Osteocyte (in vitro differentiated cells): ENCODE measurements around the gene USP14. TPM values are rescaled to one million over a fixed set of nuclear protein-coding genes. Genes with fewer than 3 reads are reported as not detected.

Experiments
- DNase-seq: peaks from one replicate; pipeline ENCODE4 v3.0.0; 2021; ENCODE audit warnings: mixed read lengths; ENCODE audit not compliant: unreplicated experiment; ENCODE audit errors: extremely low spot score
- H3K27ac Mint-ChIP-seq: one replicate; pipeline ENCODE4 v1.8.0; 2021; ENCODE audit warnings: mild to moderate bottlenecking, mixed read lengths; ENCODE audit not compliant: unreplicated experiment
- H3K27me3 Mint-ChIP-seq: one replicate; pipeline ENCODE4 v1.8.0; 2021; ENCODE audit warnings: mixed read lengths; ENCODE audit not compliant: unreplicated experiment
- H3K36me3 Mint-ChIP-seq: one replicate; pipeline ENCODE4 v1.8.0; 2021; ENCODE audit warnings: mixed read lengths; ENCODE audit not compliant: unreplicated experiment
- H3K4me1 Mint-ChIP-seq: one replicate; pipeline ENCODE4 v1.8.0; 2021; ENCODE audit warnings: mixed read lengths; ENCODE audit not compliant: unreplicated experiment
- H3K4me3 Mint-ChIP-seq: one replicate; pipeline ENCODE4 v1.8.0; 2021; ENCODE audit warnings: mild to moderate bottlenecking, moderate library complexity, mixed read lengths; ENCODE audit not compliant: unreplicated experiment
- H3K9me3 Mint-ChIP-seq: one replicate; pipeline ENCODE4 v1.8.0; 2021; ENCODE audit warnings: mixed read lengths; ENCODE audit not compliant: unreplicated experiment
- CTCF ChIP-seq: fragments of 200-600 bp; sonication (generic); IDR thresholded peaks from 2 replicates; pipeline ENCODE4 v1.5.0; 2021; ENCODE audit warnings: antibody characterized with exemption, mild to moderate bottlenecking, moderate library complexity
- total RNA-seq: library from RNA; stranded (reverse); gene quantifications from 2 replicates; pipeline ENCODE4 v1.2.1, GENCODE V29; 2021

Gene USP14
- total RNA-seq, 1 donor from 2014 or later, result 59.7 TPM

GRCh38 chr18:228586-228985 lies 70.2 kb downstream of the USP14 start:
- peaks cover 4% of the 10 kb centered on the region for H3K9me3 Mint-ChIP-seq
- no peak overlapping the region for H3K27ac Mint-ChIP-seq
- H3K4me1 Mint-ChIP-seq, result no peaks in the 10 kb centered on the region
- peaks cover 25% of the 10 kb centered on the region for H3K36me3 Mint-ChIP-seq
- DNase-seq, result no peak
- H3K27me3 Mint-ChIP-seq, result no peaks in the 10 kb centered on the region
- H3K4me3 Mint-ChIP-seq, result no peak overlapping the region
- TF ChIP-seq CTCF, result no peak

- no peak for DNase-seq
- H3K27me3 Mint-ChIP-seq, result no peaks in the 10 kb centered on the region
- no peak overlapping the region for H3K4me3 Mint-ChIP-seq
- H3K27ac Mint-ChIP-seq, result no peak overlapping the region
- TF ChIP-seq CTCF, result no peak
- no peaks in the 10 kb centered on the region for H3K4me1 Mint-ChIP-seq
- H3K36me3 Mint-ChIP-seq, result peaks cover 10% of the 10 kb centered on the region
- H3K9me3 Mint-ChIP-seq, result peaks cover 4% of the 10 kb centered on the region
Observed at GRCh38 chr18:231563-231962, 73.2 kb downstream of the USP14 start.

- Mint-ChIP-seq H3K27me3 (no peaks in the 10 kb centered on the region), H3K36me3 (peaks cover 32% of the 10 kb centered on the region), H3K9me3 (no peaks in the 10 kb centered on the region), H3K27ac (no peak overlapping the region), H3K4me3 (no peak overlapping the region), H3K4me1 (no peaks in the 10 kb centered on the region)
- DNase-seq, result no peak
- no peak for TF ChIP-seq CTCF
Observed at GRCh38 chr18:240175-240574, 81.8 kb downstream of the USP14 start.

- TF ChIP-seq CTCF, result no peak
- no peak for DNase-seq
- Mint-ChIP-seq H3K27me3 (no peaks in the 10 kb centered on the region), H3K4me3 (no peak overlapping the region), H3K27ac (no peak overlapping the region), H3K9me3 (no peaks in the 10 kb centered on the region), H3K36me3 (peaks cover 45% of the 10 kb centered on the region), H3K4me1 (no peaks in the 10 kb centered on the region)
Observed at GRCh38 chr18:245282-245847, 87.0 kb downstream of the USP14 start.

- H3K4me1 Mint-ChIP-seq, result no peaks in the 10 kb centered on the region
- TF ChIP-seq CTCF, result no peak
- no peak overlapping the region for H3K27ac Mint-ChIP-seq
- peaks cover 58% of the 10 kb centered on the region for H3K36me3 Mint-ChIP-seq
- no peak for DNase-seq
- no peaks in the 10 kb centered on the region for H3K9me3 Mint-ChIP-seq
- no peak overlapping the region for H3K4me3 Mint-ChIP-seq
- no peaks in the 10 kb centered on the region for H3K27me3 Mint-ChIP-seq
Observed at GRCh38 chr18:248053-248452, 89.7 kb downstream of the USP14 start.
